DMS153 treated with DMSO at 0.1 percent for 48 hours (cell line): ENCODE data around the gene VCP.
A peak's percentile ranks its signal among the peaks of the same experiment; 100 is the strongest.

Experiments
- DNase-seq: peaks from one replicate; lab custom pipeline; 2025; ENCODE audit not compliant: unreplicated experiment; lab: John Stamatoyannopoulos, UW

The VCP gene

DNA sequence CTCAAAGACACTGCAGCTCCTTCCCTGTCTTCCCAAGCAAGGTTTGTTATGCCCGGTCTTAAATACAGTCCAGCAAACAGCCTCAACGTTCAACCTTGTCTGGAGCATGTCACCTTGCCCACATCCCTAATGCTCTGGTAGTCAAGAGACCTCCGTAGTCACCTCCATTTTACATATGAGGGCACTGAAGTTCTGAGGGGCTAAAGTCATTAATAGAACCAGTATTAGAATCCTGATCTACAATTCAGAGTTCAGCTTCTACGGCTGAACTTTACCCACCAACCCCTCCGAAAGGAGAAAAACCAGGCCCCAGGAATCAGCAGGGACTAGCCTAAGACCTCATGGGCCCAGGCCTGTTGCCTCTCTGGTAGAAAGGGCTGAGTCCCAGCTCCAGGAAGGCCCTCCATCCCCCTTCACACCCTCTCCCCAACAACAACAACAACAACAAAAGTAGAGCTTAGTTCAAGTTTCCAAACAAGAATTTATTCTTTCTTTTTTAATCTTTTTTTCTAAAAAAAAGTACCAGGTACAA is 31.3 kb upstream of the VCP start:
- DNase-seq, result no peak

DNA sequence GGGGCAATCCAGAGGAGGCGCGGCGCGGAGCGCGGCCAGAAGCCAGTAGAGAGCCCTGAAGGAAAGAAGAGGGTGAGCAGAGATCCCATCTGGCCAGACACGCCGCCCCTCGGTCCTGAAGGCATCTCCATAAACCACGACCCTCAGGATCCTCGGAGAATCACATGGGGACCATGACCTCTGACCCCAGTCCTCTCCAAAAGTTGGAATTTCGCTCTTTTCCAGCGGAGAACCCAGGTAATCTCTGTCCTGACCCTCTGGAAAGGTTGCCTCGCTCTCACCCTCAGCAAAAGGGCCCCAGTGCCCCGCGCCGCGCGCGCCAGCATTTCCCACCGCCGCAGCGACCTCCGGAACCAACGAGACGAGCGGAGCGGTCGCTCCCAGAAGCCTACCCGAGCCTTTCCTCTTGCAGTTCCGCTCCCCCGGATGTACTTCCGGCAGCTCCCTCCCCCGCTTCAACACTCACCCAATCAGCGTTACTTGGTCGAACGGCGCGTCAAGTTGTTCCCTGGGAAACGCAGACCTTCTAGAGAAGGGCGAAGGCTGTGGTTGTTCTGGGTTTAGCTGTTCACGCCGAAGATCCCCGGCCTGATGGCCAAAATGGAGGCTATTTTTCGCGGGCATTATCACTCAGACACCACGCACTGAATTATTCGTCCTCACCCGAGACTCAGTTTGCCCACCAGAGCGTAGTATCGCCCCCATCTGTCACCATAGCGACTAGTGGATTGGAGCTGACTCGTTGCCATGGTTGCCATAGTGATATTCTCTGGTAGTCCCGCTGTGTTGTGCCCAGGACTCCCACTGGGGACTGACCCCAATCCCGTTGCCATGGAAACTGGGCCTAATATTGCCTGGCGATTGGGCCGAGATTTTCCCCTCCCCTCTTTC is 30.6 kb upstream of the VCP start, which contains the start of gene STOML2:
Gene STOML2 (minus strand): TSS at position 363 of the 891 bp plus-strand sequence. CDS start 37 bp downstream, at position 326.
- peak; percentile 88 for DNase-seq

DNA sequence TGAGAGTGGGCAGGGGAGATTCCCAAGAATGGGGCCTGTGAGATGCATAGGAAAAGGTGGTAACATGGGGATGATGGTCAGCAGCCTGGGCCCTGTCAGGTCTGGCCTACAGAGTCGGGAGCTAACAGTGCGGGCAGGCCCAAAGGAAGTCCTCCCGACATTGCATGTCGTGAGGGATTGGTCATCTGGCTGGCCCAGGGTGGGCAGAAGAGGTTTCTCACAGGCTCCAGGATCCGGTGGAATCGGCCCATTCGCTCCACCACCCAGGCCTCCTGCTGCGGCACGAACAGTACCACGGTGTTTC is 30.0 kb upstream of the VCP start:
- DNase-seq, result no peak

DNA sequence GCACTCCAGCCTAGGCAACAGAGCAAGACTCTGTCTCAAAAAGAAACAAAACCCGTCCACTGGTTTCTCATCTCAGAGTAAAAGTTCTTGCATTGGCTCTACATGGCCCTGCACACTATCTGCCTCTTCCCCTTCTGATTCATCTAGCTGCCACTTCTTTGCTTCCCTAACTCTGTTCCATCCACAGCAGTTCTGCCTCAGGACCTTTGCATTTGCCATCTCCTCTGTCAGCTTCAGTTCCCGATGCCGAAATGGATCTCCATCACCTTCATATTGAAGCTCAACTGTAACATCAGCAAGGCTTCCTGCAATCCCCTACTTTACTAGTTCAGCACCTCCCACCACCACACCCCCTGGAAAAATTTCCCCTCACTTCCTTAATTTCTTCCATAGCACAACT is 25.1 kb upstream of the VCP start:
- no peak for DNase-seq

- peak; percentile 82 for DNase-seq
These were observed 23.8 kb upstream of the VCP start, which contains the start of gene PIGO for GRCh38 chr9:35096035-35096849. PIGO (minus strand) TSS chr9:35096591; CDS start chr9:35095565, 1,026 bp downstream.

GRCh38 chr9:35091536-35091935 is 19.1 kb upstream of the VCP start:
- DNase-seq, result no peak

DNA sequence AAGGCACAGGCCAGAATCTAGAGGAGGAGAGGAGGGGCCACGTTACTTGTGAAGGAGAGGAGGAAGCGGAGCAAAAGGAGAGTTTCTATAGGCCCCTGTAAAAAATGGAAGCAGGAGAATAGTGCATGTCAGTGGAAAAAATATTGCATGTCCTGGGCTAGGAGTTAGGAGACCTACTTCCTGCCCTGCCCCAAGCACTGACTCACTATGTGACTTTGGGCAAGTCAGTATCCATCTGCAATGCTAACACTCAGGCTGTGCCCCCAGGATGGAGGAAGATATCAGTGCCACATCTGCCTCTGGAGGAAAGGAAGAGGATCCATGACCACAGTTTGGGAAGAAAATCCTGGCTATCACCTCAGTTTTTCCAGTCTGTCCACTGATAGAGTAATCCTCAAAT is 17.0 kb upstream of the VCP start:
- DNase-seq, result no peak

DNA sequence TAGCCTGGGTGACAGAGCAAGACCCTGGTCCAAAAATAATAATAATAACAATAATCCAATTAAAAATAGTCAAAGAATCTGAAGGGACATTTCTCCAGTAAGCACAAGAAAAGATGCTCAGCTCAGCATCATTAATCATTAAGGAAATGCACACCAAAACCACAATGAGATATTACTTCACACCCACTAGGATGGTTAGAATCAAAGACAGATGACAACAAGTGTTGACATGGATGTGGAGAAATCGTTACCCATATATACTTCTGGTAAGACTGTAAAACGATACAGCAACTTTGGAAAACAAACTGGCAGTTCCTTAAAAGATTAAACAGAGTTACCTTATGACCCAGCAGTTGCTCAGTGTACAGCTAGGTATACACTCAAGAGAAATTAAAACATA is 12.7 kb upstream of the VCP start:
- DNase-seq, result no peak

- DNase-seq, result peak; percentile 91
These were observed 7.3 kb upstream of the VCP start, which contains the start of gene FANCG for GRCh38 chr9:35079426-35080341. FANCG (minus strand) TSS chr9:35079942; CDS start chr9:35079524, 418 bp downstream.

- no peak for DNase-seq
These were observed 6.6 kb upstream of the VCP start for GRCh38 chr9:35079041-35079425.

- DNase-seq, result no peak
These were observed 5.6 kb upstream of the VCP start for GRCh38 chr9:35078066-35078465.

DNA sequence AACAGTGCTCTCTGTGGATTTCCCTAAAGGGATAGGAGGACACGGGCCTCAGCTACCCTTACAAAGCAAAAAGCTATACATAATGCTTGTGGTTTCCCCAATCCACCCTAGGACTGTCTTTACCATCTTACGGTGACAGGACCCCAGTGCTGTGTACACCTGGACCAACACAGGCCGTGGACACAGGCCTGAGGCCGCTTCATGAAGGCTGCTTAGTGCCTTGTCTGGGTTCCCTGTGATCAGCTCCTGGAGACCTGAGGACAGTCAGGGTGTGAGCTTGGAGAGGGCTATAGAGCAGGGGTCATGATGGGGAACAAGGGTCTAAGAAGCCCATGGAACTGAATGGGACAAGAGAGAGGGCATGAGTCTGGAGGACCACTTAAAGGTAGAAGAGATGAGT is 4.4 kb upstream of the VCP start:
- no peak for DNase-seq

DNA sequence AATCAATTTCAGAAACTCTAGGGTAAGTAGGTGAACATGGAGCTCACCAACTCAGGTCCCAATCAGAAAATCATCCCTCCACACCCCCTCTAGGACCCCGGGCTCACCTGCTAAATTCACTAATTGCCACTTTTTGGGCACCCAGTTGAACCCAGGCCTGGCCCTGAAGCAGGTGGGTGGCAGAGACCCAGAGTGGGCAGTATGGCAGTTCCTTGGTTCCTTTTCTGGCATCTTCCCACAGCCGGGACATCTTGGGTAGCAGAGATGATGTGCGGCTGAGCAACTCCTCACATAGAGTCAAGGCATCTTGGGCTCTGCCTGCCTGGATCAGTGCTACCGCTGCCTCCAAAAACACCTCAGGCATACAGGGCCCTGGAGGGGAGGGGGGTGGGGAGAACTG is 2.9 kb upstream of the VCP start:
- DNase-seq, result no peak

- DNase-seq, result no peak
These were observed 2.4 kb upstream of the VCP start for GRCh38 chr9:35074791-35075190.

DNA sequence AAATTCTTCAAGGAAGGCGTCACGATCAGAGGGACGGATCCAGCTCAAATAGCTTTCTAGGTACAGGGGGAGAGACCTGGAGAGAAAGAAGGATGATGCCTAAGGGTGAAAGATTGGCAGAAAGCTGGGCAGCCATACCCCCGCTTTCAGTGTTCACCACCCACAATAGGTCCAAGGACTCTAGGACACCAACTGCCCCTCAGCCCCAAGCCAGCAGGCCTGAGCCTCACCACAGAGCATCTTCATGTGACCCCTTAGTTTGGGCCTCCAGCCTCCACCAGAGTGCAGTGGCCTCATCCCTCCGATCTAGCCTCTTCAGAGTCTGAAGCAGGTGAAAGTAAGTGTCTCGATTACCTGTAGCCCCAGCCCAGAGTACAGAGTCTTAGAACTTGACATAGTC is 1.7 kb upstream of the VCP start:
- no peak for DNase-seq

- DNase-seq, result no peak
These were observed 821 bp upstream of the VCP start for GRCh38 chr9:35073279-35073612.

GRCh38 chr9:35071814-35072460 is 488 bp downstream of the VCP start:
- DNase-seq, result peak; percentile 18

DNA sequence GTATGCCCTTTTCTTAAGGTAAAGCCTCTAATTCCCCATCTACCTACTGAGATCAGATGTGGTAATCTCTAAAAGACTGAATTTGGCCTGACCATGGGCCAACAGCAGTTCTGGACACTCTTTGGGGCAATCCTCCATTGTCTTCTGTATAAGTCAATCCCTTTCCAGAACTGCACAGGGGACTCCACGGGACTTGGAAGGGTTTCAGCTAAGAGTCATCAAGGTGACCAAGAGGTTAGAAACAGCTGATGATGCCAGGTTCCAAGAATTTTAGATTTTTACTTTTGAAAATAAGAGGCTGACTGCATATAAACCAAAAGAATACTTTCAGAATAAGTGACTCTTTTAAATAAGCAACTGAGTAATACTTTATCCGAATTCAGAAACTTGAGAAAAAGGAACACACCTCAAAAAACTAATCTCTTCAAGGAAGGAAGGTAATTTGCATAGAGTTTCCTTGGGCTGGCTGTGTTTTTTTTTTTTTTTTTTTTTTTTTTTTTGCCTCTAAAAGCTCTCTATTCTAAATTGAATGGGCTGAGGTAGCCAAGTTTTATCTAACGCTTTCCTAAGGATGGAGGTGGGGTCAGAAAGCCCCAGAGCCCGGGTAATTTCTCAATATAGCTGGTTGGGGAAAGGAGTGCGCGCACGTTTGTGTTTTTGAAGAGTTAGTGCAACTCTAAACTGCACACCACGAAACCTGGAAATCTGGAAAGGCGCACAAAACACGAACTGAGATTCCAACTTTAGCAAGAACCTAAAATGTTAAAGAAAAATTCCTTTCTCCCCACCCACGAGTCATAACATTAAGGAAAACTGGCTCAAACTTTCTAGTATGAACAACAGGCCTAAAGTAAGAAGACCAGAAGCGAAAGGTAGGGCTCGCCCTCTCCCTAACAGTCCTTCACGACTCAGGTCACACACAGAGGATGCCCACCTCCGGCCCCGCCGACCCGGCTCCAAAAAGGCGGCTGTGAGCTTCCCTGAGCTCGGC is 1.3 kb downstream of the VCP start:
- DNase-seq, result no peak

GRCh38 chr9:35069020-35069419 is 3.4 kb downstream of the VCP start:
- DNase-seq, result no peak
